ENCODE measurements around the gene HDAC7. TPM values are rescaled to one million over a fixed set of nuclear protein-coding genes. Genes with fewer than 3 reads are reported as not detected.

HDAC7 gene
- total RNA-seq, 1 donor from 2014 or later: 126 TPM

GRCh38 chr12:47750916-47751470, 68.7 kb downstream of the HDAC7 start:
- Mint-ChIP-seq H3K4me1 (peaks cover 62% of the 10 kb centered on the region), H3K9me3 (no peaks in the 10 kb centered on the region), H3K27me3 (no peaks in the 10 kb centered on the region), H3K4me3 (no peak overlapping the region), H3K27ac (no peak overlapping the region), H3K36me3 (ENCODE audit: low read depth) (no peaks in the 10 kb centered on the region)
- ATAC-seq (ENCODE audit: low read depth) (no peak), DNase-seq (no peak)
- intact Hi-C loops (cut with micrococcal nuclease): no loop called here
- ChIA-PET POLR2A (no interaction called here), CTCF (no interaction called here)
- TF ChIP-seq CTCF (IDR thresholded peaks at IDR 0.05): no peak

GRCh38 chr12:47750229-47750798, 69.4 kb downstream of the HDAC7 start:
- ChIA-PET CTCF (no interaction called here), POLR2A (no interaction called here)
- no peaks in the 10 kb centered on the region for H3K9me3 Mint-ChIP-seq
- DNase-seq: no peak
- TF ChIP-seq CTCF (IDR thresholded peaks at IDR 0.05): no peak
- H3K36me3 Mint-ChIP-seq (ENCODE audit: low read depth): no peaks in the 10 kb centered on the region
- H3K4me3 Mint-ChIP-seq: no peak overlapping the region
- H3K4me1 Mint-ChIP-seq: peaks cover 61% of the 10 kb centered on the region
- intact Hi-C loops (cut with micrococcal nuclease): no loop called here
- ATAC-seq (ENCODE audit: low read depth): no peak
- H3K27me3 Mint-ChIP-seq: no peaks in the 10 kb centered on the region
- H3K27ac Mint-ChIP-seq: no peak overlapping the region

- DNase-seq (no peak), ATAC-seq (ENCODE audit: low read depth) (no peak)
- TF ChIP-seq CTCF (IDR thresholded peaks at IDR 0.05): no peak
- Mint-ChIP-seq H3K36me3 (ENCODE audit: low read depth) (no peaks in the 10 kb centered on the region), H3K27ac (peak overlapping the region; percentile 68), H3K27me3 (no peaks in the 10 kb centered on the region), H3K9me3 (no peaks in the 10 kb centered on the region), H3K4me3 (no peak overlapping the region), H3K4me1 (peaks cover 55% of the 10 kb centered on the region)
- ChIA-PET CTCF (no interaction called here), POLR2A (interaction anchor here (1.3 to 3.0 kb wide), 2 partner anchors 9 to 10 kb away, joined by 3 to 11 read pairs; partner anchors contain the start of gene RAPGEF3)
- intact Hi-C loops (cut with micrococcal nuclease): no loop called here
Observed at GRCh38 chr12:47748899-47749298, 70.8 kb downstream of the HDAC7 start.

- CTCF ChIA-PET: interaction anchor here (10.0 kb wide), 1 partner anchor 22 kb away, joined by 416 read pairs; the partner anchor contains the start of gene SLC48A1
- Mint-ChIP-seq H3K4me1 (peaks cover 55% of the 10 kb centered on the region), H3K4me3 (no peak overlapping the region)
Observed at GRCh38 chr12:47748507-47748828, 71.2 kb downstream of the HDAC7 start.

More at GRCh38 chr12:47748507-47748828, 71.2 kb downstream of the HDAC7 start:
- no peaks in the 10 kb centered on the region for H3K27me3 Mint-ChIP-seq
- ATAC-seq (ENCODE audit: low read depth): no peak
- H3K9me3 Mint-ChIP-seq: no peaks in the 10 kb centered on the region
- no peak for DNase-seq
- H3K27ac Mint-ChIP-seq: no peak overlapping the region
- intact Hi-C loops (cut with micrococcal nuclease): no loop called here
- POLR2A ChIA-PET: interaction anchor here (1.3 to 3.0 kb wide), 2 partner anchors 8 to 11 kb away, joined by 3 to 11 read pairs; partner anchors contain the start of gene RAPGEF3
- TF ChIP-seq CTCF (IDR thresholded peaks at IDR 0.05): no peak
- H3K36me3 Mint-ChIP-seq (ENCODE audit: low read depth): no peaks in the 10 kb centered on the region

Measured in activated B cell treated with CpG ODN at 0.5 μM for 24 hours (primary cell).